HPDE6-E6E7 (cell line): ENCODE measurements around the gene BLMH.

ENCODE experiments used
- DNase-seq: peaks from one replicate; pipeline ENCODE4 v3.0.0; 2011; ENCODE audit warnings: missing footprints; ENCODE audit errors: extremely low spot score

Gene BLMH

GRCh38 chr17:30304778-30305177, 13.0 kb upstream of the BLMH start:
- no peak for DNase-seq

GRCh38 chr17:30302241-30302640, 10.5 kb upstream of the BLMH start:
- DNase-seq: no peak

- no peak for DNase-seq
Observed at GRCh38 chr17:30300818-30301217, 9.1 kb upstream of the BLMH start.

- DNase-seq: no peak
Observed at GRCh38 chr17:30299000-30299399, 7.3 kb upstream of the BLMH start.

- no peak for DNase-seq
Observed at GRCh38 chr17:30297715-30298114, 6.0 kb upstream of the BLMH start.

GRCh38 chr17:30296499-30297080, 4.8 kb upstream of the BLMH start:
- DNase-seq: no peak

GRCh38 chr17:30292286-30292858, 628 bp upstream of the BLMH start:
- DNase-seq: no peak

- peak; percentile 64 for DNase-seq
Observed at GRCh38 chr17:30290696-30291542, 825 bp downstream of the BLMH start.

GRCh38 chr17:30290077-30290476, 1.7 kb downstream of the BLMH start:
- no peak for DNase-seq

- no peak for DNase-seq
Observed at GRCh38 chr17:30279156-30279555, 12.6 kb downstream of the BLMH start.

GRCh38 chr17:30278032-30278431, 13.7 kb downstream of the BLMH start:
- DNase-seq: no peak

- no peak for DNase-seq
Observed at GRCh38 chr17:30275911-30276310, 15.8 kb downstream of the BLMH start.

GRCh38 chr17:30274887-30275286, 16.9 kb downstream of the BLMH start:
- DNase-seq: no peak

- no peak for DNase-seq
Observed at GRCh38 chr17:30273373-30273772, 18.4 kb downstream of the BLMH start.

GRCh38 chr17:30271102-30271501, 20.6 kb downstream of the BLMH start:
- DNase-seq: no peak

GRCh38 chr17:30267625-30268024, 24.1 kb downstream of the BLMH start:
- no peak for DNase-seq

- no peak for DNase-seq
Observed at GRCh38 chr17:30263552-30264333, 28.0 kb downstream of the BLMH start.

GRCh38 chr17:30256756-30257506, 34.8 kb downstream of the BLMH start:
- no peak for DNase-seq

GRCh38 chr17:30254150-30254549, 37.6 kb downstream of the BLMH start:
- DNase-seq: no peak

GRCh38 chr17:30253312-30253711, 38.4 kb downstream of the BLMH start:
- DNase-seq: no peak

GRCh38 chr17:30251931-30252330, 39.8 kb downstream of the BLMH start:
- DNase-seq: no peak

- no peak for DNase-seq
Observed at GRCh38 chr17:30249460-30249859, 42.3 kb downstream of the BLMH start.
